ENCODE data around the gene SIRT2. TPM values are rescaled to one million over a fixed set of nuclear protein-coding genes. Genes with fewer than 3 reads are reported as not detected.

Gene SIRT2
- total and polyA plus RNA-seq, 2 of the 8 experiments (the other 6 are each of a cell fraction or from before 2014, with no cell fraction given): 6.5 to 10.0 TPM

DNA sequence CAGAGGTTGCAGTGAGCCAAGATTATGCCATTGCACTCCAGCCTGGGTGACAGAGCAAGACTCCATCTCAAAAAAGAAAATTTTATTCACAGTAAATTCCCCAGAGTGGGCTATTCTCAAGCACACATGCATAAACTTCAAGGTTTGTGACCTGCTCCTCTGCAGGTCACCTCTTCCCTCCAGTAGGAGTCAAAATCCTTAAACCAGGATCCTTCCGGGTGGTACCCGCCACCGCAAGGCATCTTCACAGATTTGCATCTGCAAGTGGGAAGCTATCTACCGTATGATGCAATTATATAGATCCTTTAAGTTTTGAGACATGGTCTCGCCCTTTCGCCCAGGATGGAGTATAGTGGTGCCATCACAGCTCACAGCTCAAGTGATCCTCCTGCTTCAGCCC lies 64.8 kb downstream of the SIRT2 start:
- Histone ChIP-seq H2BK12ac (ENCODE audit: low read depth, low read length) (no peak overlapping the region), H3K14ac (ENCODE audit: insufficient read length) (no peak overlapping the region), H3K56ac (replicated peaks; ENCODE audit: insufficient read length, low read depth, low read length) (no peak overlapping the region), H4K8ac (ENCODE audit: extremely low read depth, insufficient read depth, low read length) (no peak overlapping the region), H2BK20ac (ENCODE audit: low read length) (no peak overlapping the region), H3K9me3 (ENCODE audit: insufficient read depth in 2 of 2, low read depth in 1 of 2, low read length in 1 of 2) (no peaks in the 10 kb centered on the region), H3K79me2 (ENCODE audit: control insufficient read depth in 1 of 2, insufficient read depth in 2 of 2, low read length in 2 of 2) (no peaks in the 10 kb centered on the region), H3K79me1 (ENCODE audit: low read depth, low read length) (0 out of 2 replicates have a peak, but pooled peaks cover 2% of the 10 kb centered on the region), H3K4me3 (ENCODE audit: extremely low read depth in 1 of 4, insufficient read depth in 2 of 4, low read depth in 3 of 4, low read length in 4 of 4) (no peak overlapping the region), H4K20me1 (replicated peaks in 1 of 2; ENCODE audit: control insufficient read depth in 1 of 2, insufficient read depth in 2 of 2, low read length in 2 of 2) (peaks cover 8 to 18% of the 10 kb centered on the region in 2 experiments), H2BK15ac (ENCODE audit: low read length) (no peak overlapping the region), H3K4me1 (replicated peaks in 1 of 4; ENCODE audit: control insufficient read depth in 3 of 4, insufficient read depth in 4 of 4, low read length in 3 of 4) (peaks cover 0 to 6% (median 1%) of the 10 kb centered on the region in 4 experiments; a peak in 1 of 7 replicates), H4K5ac (ENCODE audit: insufficient read length, low read depth, low read length) (no peak overlapping the region), H2AK5ac (ENCODE audit: low read depth, low read length) (no peak overlapping the region), H3K4me2 (ENCODE audit: insufficient read depth in 1 of 2, low read depth in 2 of 2, low read length in 2 of 2) (no peak overlapping the region), H3K36me3 (ENCODE audit: control insufficient read depth in 2 of 4, insufficient read depth in 4 of 4, low read length in 3 of 4) (peaks cover 35 to 51% (median 41%) of the 10 kb centered on the region in 4 experiments), H2AFZ (ENCODE audit: low read length) (no peak overlapping the region), H3K18ac (ENCODE audit: extremely low read depth, low read length) (no peak overlapping the region; the same call in 1 of the 2 replicates), H2BK5ac (ENCODE audit: low read depth, low read length) (no peak overlapping the region), H4K91ac (replicated peaks; ENCODE audit: insufficient read length, low read length) (no peak overlapping the region), H3K23ac (ENCODE audit: insufficient read length) (no peak overlapping the region), H3K23me2 (ENCODE audit: low read depth, low read length) (peaks cover 8% of the 10 kb centered on the region), H3K27me3 (replicated peaks in 1 of 4; ENCODE audit: control insufficient read depth in 3 of 4, extremely low read depth in 1 of 4, insufficient read depth in 3 of 4, low read length in 3 of 4) (no peaks in the 10 kb centered on the region), H3K27ac (ENCODE audit: low read depth, low read length) (no peak overlapping the region), H3K9ac (replicated peaks in 1 of 4; ENCODE audit: extremely low read depth in 1 of 4, low read depth in 3 of 4, low read length in 3 of 4) (no peak overlapping the region), H2BK120ac (replicated peaks; ENCODE audit: low read depth, low read length) (no peak overlapping the region), H3K4ac (replicated peaks; ENCODE audit: insufficient read length, low read depth, low read length) (no peak overlapping the region)
- 92% methylated on average over 6 of the region's 6 CpGs; no CpG with 5 or more reads in 1 of the 2 experiments for WGBS, 2 experiments (ENCODE audit: extremely low coverage in 1 of 2, insufficient coverage in 1 of 2, insufficient read length in 1 of 2, insufficient replicate concordance in 2 of 2, low coverage in 1 of 2, low lambda C conversion rate in 2 of 2, missing lambda C conversion rate in 1 of 2)
- no peak for TF ChIP-seq CEBPB (IDR thresholded peaks at IDR 0.05; ENCODE audit: low read depth, low read length)
- no peak for TF ChIP-seq KDM1A (IDR thresholded peaks at IDR 0.05; ENCODE audit: borderline replicate concordance, low read length)
- no peak for TF ChIP-seq TAF7 (optimal IDR thresholded peaks at IDR 0.05; ENCODE audit: borderline replicate concordance, low read depth, low read length)
- TF ChIP-seq PHF8 (conservative IDR thresholded peaks at IDR 0.05; ENCODE audit: low read depth, low read length): no peak
- TF ChIP-seq ZNF274 (IDR thresholded peaks at IDR 0.05; ENCODE audit: borderline replicate concordance, extremely low read depth, low read length): no peak
- TF ChIP-seq EGR1 (IDR thresholded peaks at IDR 0.05; ENCODE audit: borderline replicate concordance, low read depth, low read length): no peak
- TF ChIP-seq, protein P1, sequence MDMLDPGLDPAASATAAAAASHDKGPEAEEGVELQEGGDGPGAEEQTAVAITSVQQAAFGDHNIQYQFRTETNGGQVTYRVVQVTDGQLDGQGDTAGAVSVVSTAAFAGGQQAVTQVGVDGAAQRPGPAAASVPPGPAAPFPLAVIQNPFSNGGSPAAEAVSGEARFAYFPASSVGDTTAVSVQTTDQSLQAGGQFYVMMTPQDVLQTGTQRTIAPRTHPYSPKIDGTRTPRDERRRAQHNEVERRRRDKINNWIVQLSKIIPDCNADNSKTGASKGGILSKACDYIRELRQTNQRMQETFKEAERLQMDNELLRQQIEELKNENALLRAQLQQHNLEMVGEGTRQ (IDR thresholded peaks at IDR 0.05; ENCODE audit: low read length): no peak
- ChIA-PET CTCF (ENCODE audit: partially characterized antibody) (interaction anchor here (0.8 to 1.4 kb wide), 5 partner anchors 9 to 53 kb away, joined by 3 to 8 read pairs (median 4); no protein-coding TSS in a partner anchor), POLR2A (ENCODE audit: partially characterized antibody) (interaction anchor here (0.6 to 14.2 kb wide), 17 partner anchors 10 to 236 kb away, joined by 3 to 376 read pairs (median 5); partner anchors contain the start of gene HNRNPL)
- DNase-seq (ENCODE audit: low read depth in 1 of 2, low spot score in 2 of 2) (no peak), FAIRE-seq (no peak)

Data from H1 (cell line).